ENCODE measurements around the gene ACOXL.

ACOXL gene

DNA sequence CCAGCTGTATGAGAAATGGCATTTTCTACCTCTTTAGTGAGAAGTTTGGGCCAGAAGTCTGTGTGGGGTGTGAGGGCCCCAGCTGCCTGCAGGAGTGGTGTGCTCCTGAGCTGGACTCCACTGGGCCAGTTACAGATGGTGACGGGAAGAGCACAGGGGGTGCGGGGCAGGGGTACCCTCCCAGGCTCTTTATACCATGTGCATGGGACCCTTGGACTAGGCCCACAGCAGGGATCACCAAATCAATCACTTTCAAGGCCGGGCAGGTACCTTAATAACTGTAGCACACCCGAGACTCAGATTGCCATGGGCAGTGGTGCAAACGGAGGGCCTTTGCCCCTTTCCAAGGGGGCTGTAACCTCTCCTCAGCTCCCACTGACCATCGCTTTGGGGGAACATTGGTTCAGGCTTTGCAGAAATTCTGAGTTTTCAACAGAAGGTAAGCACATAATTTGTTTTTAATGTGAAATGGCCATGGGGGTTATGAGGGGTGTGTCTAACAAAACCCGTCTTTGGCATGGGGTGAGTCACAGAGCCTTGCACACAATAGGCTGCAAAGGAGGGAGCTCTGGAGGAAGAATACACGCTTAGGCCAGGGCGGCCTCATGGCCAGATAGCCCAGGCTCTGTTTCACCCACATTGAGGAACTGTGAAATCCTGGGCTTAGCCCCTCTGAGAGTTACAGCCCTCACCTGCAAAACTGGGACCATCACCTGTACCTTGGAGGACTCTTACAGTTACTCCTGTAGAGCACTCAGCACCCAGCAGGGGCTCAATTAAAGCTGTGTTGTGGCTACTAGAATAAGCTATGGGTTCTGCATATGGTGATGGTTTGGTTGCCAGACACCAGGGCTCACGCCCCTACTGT is 247.3 kb downstream of the ACOXL start:
- DNase-seq: no peak

DNA sequence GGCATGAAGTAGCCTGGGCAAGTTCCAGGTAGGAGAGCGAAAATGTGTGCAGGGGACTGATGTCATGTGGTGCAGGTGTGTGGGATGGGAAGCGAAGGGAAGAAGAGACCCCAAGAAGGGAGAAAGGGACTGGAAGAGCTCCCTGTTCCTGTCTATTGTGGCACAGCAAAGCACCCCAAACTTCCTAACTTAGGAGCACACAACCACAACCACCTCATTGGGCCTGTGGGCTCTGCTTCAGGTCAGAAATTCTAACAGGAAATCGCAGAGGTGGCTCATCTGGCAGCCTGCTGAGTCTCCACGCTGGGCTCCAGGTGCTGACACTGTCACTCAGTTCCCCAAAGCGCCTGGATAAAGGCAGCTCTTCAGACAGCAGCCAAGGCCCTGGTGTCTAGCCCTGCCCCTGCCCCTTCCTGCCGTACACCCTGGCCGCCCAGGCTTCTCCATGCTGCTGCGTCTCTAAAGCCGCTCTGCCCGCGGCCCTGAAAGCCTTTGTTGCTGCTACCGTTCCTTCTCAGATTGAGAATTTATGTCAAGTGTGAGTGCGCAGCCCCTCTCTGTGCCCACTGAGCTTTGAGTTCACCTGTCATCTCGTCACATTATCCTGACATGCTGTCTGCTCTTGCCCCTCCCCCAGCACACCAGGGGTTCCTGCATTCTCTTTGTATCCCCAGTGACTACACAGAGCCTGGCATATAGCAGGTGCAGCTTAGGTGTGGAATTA is 248.1 kb downstream of the ACOXL start:
- no peak for DNase-seq

DNA sequence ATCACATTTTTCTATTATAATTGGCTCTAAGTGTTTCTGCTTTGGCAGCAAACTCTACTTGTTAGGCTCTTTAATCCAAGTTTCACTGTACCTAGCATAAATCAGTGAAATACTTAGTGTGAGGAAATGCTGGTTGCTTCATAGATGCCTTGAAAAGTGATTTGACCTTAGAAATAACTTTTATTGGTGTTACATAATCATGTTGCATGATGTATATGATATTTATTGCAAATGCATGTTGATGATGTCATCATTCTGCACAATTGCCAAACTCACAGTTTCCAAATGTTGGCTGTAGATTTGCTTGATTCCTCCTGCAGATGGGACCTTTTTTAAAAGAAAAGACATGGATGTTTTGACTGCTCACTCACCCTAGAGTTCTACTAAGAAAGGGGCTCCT is 250.8 kb downstream of the ACOXL start:
- DNase-seq: no peak

DNA sequence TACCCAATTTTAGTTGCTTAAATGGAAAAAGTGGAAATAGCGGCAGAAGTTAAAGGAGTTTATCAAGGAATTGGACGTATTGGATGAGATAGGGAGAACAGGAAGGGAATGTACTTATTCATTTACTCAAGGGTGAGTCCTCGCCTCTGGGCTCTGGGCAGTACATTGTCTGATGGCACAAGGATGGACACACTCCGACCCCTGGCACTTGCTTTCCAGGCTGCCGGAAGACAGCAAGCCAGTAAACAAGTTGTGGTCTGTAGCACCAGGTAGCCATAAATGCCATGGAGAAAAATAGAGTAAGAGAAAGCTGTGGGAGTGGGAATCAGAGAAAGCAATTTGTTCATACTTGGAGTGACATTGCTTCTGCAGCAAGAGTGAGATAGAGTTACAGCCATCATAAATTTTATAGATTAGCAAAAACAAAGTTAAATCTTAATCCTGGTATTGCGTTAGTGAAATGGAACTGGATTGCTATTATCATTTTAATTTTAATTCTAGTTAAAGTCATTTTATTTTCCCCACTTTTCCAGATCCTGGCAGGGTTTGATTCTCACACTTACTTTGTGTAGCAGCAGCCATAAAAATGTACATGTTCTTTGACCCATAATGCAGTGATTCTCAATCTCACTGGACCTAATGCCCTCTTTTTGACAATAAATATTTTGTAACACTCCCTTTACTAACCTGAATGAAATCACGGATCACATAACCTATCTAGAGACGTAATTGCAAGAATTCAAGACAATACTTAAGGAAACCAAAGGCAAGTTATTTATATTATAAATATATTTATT is 252.5 kb downstream of the ACOXL start:
- no peak for DNase-seq

DNA sequence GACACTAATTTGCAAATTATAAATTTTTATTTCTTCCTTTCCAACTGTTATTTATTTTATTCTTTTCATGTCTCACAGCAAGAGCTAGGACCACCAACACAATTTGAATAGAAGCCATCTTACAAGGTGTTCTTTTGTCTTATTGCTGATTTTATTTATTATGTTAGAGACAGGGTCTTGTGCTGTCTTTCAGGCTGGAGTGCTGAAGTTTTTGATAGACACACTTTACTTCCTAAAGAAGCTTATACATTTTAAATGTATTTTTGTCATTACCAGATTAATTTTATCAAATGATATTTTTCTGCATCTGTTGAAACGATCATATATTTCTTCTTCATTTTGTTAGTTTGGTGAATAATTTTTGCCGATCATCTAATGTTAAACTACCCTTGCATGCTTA is 258.1 kb downstream of the ACOXL start:
- no peak for DNase-seq

DNA sequence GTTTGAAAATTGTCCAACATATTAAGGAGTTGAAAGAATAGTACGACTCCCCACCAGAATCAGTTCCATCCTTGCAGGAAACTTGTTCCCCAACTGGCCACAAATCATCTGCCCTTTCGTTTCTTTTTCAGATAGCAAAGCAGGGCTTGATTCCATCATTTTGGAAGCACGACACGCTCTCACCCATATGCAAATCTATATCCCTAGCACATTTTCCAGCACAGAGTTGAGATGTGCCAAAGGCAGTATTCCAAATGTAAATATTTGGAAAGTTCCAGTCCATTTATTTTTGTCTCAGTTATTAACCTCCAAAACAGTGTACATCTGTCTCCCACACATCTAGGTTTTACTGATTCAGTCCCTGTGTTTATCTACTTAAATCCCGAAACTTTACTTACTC is 259.5 kb downstream of the ACOXL start:
- no peak for DNase-seq

DNA sequence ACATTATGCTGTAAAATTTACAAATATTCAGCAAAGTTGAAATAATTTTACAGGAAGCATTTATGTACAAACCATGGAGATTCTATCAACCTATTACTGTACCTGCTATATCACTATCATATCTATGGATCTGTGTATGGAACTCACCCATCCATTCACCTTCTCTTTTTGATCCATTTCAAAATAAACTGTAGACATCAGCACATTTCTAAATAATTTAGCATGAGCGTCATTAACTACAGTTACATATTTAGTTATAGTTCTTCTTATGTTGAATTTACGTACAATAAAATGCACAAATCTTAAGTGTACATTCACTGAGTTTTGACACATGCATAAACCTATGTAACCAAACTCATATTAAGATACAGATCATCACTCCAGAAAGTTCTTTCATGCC is 260.5 kb downstream of the ACOXL start:
- no peak for DNase-seq

DNA sequence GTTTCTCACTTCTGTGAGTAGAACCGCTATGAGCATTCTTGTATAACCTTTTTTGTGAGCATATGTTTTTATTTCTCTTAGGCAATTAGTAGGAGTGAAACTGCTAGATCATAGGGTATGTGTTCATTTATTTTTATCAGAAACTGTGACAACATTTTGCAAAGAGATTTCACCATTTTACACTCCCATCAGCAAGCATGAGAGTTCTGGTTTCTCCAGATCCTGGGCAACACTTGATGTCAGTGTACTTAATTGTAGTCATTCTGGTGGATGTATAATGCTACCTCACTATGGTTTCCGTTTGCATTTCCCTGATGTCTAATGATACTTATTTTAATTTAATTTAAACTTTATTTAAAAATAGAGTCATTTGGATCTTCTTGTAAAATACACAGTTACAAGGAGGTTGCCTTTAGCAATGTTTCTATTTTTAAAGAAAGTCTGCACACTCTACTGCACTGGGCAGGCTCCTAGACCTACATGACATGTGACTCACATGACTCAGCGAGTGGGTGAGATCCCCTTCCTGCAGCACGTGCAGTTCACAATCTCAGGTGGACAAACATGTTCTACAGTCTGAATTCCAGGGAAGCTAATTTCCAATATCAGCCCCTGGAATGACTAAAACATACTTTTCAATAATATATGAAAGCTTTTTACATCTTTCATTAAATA is 261.3 kb downstream of the ACOXL start:
- DNase-seq: no peak

DNA sequence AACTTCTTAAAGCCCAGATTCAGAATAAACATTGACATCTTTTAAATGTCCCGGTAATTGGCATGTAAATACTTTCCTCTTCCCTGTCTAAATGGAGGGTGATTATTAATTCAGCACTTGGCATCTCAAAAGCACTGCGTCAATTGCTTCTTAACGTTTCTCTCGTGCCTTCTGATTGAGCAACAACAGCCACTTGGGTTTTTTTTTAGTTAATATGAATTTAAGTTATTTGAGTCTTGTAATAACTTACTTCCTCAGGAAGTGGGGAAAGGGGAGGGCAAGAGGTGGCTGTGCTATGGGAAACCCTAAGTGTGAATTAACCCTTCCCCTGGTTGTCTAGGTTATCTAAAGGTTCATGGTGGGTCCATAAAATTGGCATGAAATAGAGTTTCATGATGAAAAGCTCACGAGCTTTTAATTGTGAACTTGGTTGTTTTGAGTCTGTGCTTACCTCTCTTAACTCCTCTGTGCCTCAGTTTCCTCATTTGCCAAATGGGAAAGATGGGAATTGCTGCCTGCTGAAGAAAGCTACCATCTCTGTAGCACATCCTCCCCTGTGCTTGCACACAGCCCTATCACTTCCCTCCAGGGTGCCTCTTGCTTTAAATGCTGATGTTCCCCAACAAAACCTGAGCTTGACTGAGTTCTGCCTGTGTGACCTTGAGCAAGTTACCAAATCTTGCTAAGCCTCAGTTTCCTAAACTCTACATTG is 262.0 kb downstream of the ACOXL start:
- no peak for DNase-seq

DNA sequence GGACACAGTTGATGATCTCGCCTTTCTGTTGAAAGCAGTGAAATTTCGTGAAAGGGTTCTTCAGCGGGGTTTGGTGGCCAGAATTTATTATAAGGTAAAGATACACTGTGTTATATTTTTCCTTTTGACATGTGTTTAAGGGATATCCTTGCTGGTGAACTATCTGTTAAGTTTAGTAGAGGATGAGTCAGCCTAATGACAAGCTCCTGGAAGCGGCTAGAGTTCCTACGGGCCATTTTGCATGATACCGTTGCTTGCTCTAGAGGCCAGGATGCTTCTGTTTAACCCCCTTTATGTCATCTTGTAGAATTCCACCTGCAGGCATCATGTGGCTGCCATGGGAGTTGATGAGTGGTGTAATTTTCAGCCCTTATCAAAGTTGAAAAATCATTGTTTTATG is 263.5 kb downstream of the ACOXL start:
- DNase-seq: no peak

DNA sequence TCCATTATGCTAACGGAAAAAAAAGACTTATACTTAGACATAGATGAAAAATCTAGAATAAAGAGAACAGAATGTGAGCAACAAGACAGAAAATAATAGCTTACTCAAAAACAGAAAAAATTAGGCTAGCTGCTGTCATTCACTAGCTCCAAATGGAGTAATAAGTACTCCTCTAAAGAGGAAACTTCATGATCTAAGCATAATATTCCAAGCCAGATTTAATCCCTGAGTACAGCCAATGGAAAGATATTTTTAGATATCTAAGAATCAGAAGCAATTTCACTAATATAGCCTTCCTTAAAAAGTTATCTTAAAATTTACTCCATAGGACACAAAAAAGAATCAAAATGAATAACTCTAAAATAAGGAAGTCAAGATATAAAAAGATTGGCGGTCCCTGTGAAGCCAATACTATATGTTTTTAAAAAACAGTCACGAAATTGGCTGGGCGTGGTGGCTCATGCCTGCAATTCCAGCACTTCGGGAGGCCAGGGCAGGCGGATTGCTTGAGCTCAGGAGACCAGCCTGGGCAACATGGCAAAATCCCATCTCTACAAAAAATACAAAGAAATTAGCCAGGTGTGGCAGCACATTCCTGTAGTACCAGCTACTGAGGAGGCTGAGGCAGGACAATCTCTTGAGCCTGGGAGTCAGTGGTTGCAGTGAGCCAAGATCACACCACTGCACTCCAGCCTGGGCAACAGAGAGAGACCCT is 265.1 kb downstream of the ACOXL start:
- DNase-seq: no peak

DNA sequence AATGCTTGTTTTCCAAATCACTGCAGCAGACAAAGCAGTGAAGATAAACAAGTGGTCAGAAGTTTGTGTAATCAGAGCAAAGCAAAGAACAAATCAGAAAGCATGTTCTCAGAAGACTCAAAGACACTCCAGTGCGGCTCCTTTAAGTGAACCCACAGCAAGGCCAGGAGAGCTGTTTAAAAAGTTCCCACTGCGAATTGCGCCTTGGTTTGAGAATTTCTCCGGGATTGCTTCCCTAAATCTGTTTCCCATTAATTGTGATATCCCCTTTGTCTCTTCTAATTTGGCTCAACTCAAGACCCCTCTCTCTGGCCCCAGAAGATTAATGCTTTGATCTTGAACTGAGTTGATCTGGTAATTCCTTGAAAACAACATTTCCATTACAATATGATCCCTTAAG is 265.9 kb downstream of the ACOXL start:
- no peak for DNase-seq

DNA sequence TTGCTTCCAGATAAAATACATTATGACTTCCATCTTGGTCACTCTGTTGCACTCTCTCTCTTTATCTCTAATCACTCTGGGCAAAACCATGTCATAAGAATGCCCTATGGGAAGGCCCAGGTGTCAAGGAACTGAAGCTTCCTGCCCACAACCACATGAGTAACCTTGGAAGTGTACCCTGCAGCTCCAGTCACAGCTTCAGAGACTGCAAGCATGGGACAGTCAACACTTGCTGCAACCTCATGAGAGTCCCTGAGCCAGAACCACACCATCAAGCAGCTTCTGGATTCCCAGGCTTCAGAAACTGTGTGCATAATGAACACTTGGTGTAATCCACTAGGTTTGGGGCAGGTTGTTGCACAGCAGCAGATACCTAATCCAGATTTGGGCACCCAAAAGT is 267.3 kb downstream of the ACOXL start:
- no peak for DNase-seq

DNA sequence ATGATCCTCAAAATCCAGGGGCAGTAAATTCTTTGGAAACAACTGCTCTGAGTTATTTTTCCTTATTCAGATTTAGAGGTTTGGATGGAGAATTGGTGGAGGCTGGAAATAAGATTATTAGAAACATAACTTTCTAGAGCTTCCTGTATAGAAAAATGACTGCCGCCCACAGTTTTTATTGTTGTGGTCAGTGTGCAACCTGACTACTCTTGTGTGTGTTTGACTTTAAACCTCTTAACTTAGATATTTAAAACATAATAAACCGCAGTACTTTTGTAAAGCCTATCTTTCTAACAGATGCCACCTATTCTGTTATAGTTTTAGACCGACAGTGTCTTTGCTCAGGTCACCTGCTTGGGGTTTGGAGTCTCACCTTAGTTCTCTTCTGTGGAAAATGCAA is 272.9 kb downstream of the ACOXL start:
- DNase-seq: no peak

DNA sequence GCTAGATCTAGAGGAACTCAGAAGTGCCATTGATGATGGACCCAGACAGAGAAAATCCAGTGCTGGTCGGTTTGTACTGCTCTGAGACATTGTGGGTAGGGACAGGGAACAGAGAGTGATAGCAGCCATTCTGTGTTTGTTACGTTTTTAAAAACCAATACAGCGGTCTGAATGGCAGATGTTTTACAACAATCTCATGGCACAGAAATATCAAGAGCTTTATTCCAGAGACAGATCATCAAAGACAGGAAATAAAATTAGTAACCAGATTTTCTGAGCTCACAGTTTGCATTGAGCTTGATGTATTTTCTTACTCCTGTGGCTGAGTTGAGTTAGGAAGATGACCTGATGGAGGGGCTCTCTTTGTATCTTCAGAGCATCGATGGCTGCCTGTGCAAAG is 273.4 kb downstream of the ACOXL start:
- DNase-seq: no peak

DNA sequence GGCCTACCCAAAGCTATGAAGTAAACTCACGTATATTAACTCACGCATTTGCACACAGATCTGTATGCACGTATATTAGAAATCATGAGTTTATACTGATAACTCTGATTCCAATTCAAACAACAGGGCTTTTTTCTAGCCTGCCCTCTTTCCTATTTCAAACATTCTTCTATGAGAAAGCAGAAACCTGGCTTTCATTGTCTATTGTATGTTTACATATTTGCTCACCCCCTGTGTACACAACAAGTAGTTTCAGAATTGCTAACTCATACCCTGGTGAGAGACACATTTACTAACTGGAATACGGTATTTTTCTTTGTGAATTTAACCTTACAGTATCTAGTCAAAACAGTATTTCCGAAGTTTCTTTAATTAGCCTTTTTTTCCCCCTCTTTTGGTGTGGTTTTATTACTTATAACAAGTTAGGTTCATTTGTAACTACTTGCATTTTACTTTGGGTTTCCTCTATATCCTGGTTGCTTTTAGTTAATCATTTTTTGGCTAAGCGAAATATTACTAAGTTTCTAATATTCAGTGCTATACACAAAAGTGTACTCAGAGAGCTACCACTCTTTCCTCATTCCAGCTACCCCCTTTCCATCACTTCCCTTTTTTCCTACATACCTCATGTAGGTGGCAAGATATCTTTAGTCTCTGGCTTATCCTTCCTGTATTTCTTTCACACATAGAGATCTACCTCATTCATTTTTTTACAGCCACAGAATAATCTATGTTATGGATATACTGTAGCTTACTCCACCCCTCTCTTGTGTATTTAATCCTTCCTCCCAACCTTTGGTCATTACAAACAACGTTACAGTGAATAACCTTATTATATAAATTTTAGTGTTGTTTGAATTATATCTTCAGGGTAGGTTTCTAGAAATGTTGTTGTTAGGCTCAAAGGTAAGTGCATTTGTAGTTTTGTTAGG is 275.6 kb downstream of the ACOXL start:
- DNase-seq: no peak

DNA sequence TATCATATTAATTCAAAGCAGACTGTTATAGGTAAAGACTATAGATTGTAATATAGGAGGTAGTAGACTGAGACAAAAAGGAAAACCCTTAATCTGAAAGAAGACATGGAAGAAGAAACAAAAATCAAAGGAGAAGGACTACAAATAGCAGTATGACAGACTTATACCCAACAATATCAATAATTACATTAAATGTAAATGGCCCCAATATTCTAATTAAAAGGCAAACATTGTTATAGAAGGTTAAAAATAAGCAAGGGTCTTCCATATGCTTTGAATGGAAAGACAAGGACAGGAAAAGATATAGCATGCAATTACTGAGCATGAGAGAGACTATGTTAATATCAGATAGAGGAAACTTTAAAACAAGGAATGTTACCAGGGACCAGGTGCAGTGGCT is 278.8 kb downstream of the ACOXL start:
- no peak for DNase-seq

DNA sequence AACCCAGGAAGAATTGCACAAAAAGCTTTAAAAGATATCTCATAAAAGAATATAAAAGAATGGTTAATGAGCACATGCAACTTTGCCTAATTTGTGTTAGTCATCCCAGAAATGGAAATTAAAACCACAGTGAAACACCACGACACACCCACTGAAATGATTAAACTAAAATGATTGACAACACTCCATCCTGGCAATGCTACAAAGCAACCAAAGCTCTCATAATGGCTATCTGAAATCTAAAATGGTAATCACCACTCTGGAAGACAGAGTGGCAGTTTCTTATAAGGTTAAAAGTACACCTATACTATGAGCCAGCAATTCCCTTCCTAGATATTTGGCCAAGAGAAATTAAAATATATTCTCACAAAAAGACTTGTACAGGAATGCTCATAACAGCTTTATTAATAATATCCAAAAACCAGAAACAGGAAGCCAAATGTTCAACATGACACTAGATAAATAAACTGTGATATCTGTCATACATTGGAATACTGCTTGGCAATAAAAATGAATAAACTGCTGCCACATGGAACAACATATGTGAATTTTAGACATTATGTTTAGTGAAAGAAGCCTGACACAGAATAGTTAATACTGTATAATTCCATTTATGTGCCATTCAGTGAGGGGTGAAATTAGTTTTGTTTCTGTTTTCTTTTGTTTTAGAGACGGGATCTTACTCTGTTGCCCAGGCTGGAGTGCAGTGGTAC is 283.1 kb downstream of the ACOXL start:
- DNase-seq: no peak

DNA sequence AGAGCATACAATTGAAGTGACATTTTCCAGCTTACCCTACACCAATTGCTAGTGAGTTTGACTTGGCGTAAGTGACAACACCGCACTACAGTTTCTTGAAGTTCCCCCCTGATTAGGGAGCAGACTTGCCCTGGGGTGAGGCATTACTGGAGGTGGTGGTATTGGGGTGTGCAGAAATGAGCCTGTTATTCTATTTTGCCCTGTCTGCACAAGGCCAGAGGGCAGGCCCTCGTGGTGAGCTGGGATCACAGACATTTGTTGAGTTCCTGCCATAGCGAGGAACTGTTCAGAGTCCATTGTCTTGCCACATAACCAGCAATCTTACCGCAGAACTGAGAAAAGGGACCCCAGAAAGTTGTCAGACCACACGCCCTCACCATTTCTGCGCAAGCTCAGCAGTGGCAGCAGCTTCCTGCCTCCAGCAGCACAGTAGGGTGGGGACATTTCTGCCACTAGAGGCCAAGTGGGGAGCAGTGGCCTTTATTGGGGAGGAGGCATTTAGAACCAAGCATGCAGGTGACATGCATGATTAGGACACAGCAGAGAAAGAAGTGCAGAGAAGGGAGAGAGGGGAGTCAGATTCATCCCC is 284.8 kb downstream of the ACOXL start:
- no peak for DNase-seq
